ENCODE measurements around the gene BICDL1. TPM values are rescaled to one million over a fixed set of nuclear protein-coding genes. Genes with fewer than 3 reads are reported as not detected.

The BICDL1 gene
- total and polyA plus RNA-seq, 2 experiments from 2014 or later = not detected

GRCh38 chr12:120103371-120103770, 114.3 kb downstream of the BICDL1 start:
- Histone ChIP-seq H3K9me3 (ENCODE audit: low read depth) (no peaks in the 10 kb centered on the region), H3K4me1 (ENCODE audit: insufficient read depth) (no peaks in the 10 kb centered on the region), H3K27me3 (replicated peaks; ENCODE audit: insufficient read depth) (no peaks in the 10 kb centered on the region), H3K4me2 (ENCODE audit: unreplicated experiment) (no peak overlapping the region), H3K36me3 (ENCODE audit: low read depth) (no peaks in the 10 kb centered on the region), H3K4me3 (no peak overlapping the region), H3K27ac (no peak overlapping the region), H3K9ac (no peak overlapping the region), H2AFZ (no peak overlapping the region), H3K79me2 (ENCODE audit: insufficient read depth) (peaks cover 95% of the 10 kb centered on the region), H3K9me2 (ENCODE audit: insufficient read depth) (no peaks in the 10 kb centered on the region), H4K20me1 (ENCODE audit: insufficient read depth) (no peaks in the 10 kb centered on the region), H3F3A (ENCODE audit: insufficient read depth) (no peaks in the 10 kb centered on the region)
- 97 to 98% methylated on average over 13 of the region's 13 CpGs for WGBS, 2 experiments (ENCODE audit: low coverage in 1 of 2, low lambda C conversion rate in 2 of 2, missing lambda C conversion rate in 2 of 2)
- DNase-seq = no peak
- TF ChIP-seq EZH2 (IDR thresholded peaks at IDR 0.05; ENCODE audit: insufficient read depth, poor library complexity, severe bottlenecking) (no peak), EZH2phosphoT487 (IDR thresholded peaks at IDR 0.05; ENCODE audit: insufficient read depth, low read depth) (no peak)
- in situ Hi-C loops (cut with MboI) = no loop called here

GRCh38 chr12:120106151-120106550, 117.1 kb downstream of the BICDL1 start:
- H3F3A ChIP-seq (ENCODE audit: insufficient read depth) = no peaks in the 10 kb centered on the region
- H3K27ac ChIP-seq = no peak overlapping the region
- no peaks in the 10 kb centered on the region; the same call in 1 of the 2 replicates for H4K20me1 ChIP-seq (ENCODE audit: insufficient read depth)
- WGBS, 2 experiments (ENCODE audit: low coverage in 1 of 2, low lambda C conversion rate in 2 of 2, missing lambda C conversion rate in 2 of 2) = 92 to 93% methylated on average over 1 of the region's 1 CpG
- H3K9ac ChIP-seq = no peak overlapping the region
- H3K4me2 ChIP-seq (ENCODE audit: unreplicated experiment) = no peak overlapping the region
- in situ Hi-C loops (cut with MboI) = no loop called here
- TF ChIP-seq EZH2 (IDR thresholded peaks at IDR 0.05; ENCODE audit: insufficient read depth, poor library complexity, severe bottlenecking) (no peak), EZH2phosphoT487 (IDR thresholded peaks at IDR 0.05; ENCODE audit: insufficient read depth, low read depth) (no peak)
- H2AFZ ChIP-seq = no peak overlapping the region
- no peaks in the 10 kb centered on the region for H3K27me3 ChIP-seq (replicated peaks; ENCODE audit: insufficient read depth)
- H3K79me2 ChIP-seq (ENCODE audit: insufficient read depth) = peaks cover 100% of the 10 kb centered on the region
- DNase-seq = no peak
- no peaks in the 10 kb centered on the region for H3K9me3 ChIP-seq (ENCODE audit: low read depth)
- no peak overlapping the region for H3K4me3 ChIP-seq
- H3K4me1 ChIP-seq (ENCODE audit: insufficient read depth) = no peaks in the 10 kb centered on the region
- H3K36me3 ChIP-seq (ENCODE audit: low read depth) = no peaks in the 10 kb centered on the region
- H3K9me2 ChIP-seq (ENCODE audit: insufficient read depth) = no peaks in the 10 kb centered on the region

- H4K20me1 ChIP-seq (ENCODE audit: insufficient read depth) = no peaks in the 10 kb centered on the region; the same call in 1 of the 2 replicates
- H3K27ac ChIP-seq = no peak overlapping the region
- no peaks in the 10 kb centered on the region for H3K9me2 ChIP-seq (ENCODE audit: insufficient read depth)
- no peaks in the 10 kb centered on the region for H3K27me3 ChIP-seq (replicated peaks; ENCODE audit: insufficient read depth)
- no peak overlapping the region for H2AFZ ChIP-seq
- H3K4me3 ChIP-seq = no peak overlapping the region
- no peak overlapping the region for H3K4me2 ChIP-seq (ENCODE audit: unreplicated experiment)
- H3K4me1 ChIP-seq (ENCODE audit: insufficient read depth) = 0 out of 2 replicates have a peak, but pooled peaks cover 1% of the 10 kb centered on the region
- H3F3A ChIP-seq (ENCODE audit: insufficient read depth) = no peaks in the 10 kb centered on the region
- H3K79me2 ChIP-seq (ENCODE audit: insufficient read depth) = peaks cover 100% of the 10 kb centered on the region
- TF ChIP-seq EZH2phosphoT487 (IDR thresholded peaks at IDR 0.05; ENCODE audit: insufficient read depth, low read depth) = no peak
- TF ChIP-seq EZH2 (IDR thresholded peaks at IDR 0.05; ENCODE audit: insufficient read depth, poor library complexity, severe bottlenecking) = no peak
- DNase-seq = no peak
- no peak overlapping the region for H3K9ac ChIP-seq
- H3K9me3 ChIP-seq (ENCODE audit: low read depth) = no peaks in the 10 kb centered on the region
- H3K36me3 ChIP-seq (ENCODE audit: low read depth) = no peaks in the 10 kb centered on the region
- 71 to 73% methylated on average over 10 of the region's 10 CpGs for WGBS, 2 experiments (ENCODE audit: low coverage in 1 of 2, low lambda C conversion rate in 2 of 2, missing lambda C conversion rate in 2 of 2)
- in situ Hi-C loops (cut with MboI) = no loop called here
Measured at GRCh38 chr12:120109570-120110267, 120.7 kb downstream of the BICDL1 start.

- no peaks in the 10 kb centered on the region for H3K36me3 ChIP-seq (ENCODE audit: low read depth)
- peaks cover 100% of the 10 kb centered on the region for H3K79me2 ChIP-seq (ENCODE audit: insufficient read depth)
- H3K4me3 ChIP-seq = no peak overlapping the region
- H3K27me3 ChIP-seq (replicated peaks; ENCODE audit: insufficient read depth) = no peaks in the 10 kb centered on the region
- in situ Hi-C loops (cut with MboI) = no loop called here
- 70 to 74% methylated on average over 26 of the region's 26 CpGs for WGBS, 2 experiments (ENCODE audit: low coverage in 1 of 2, low lambda C conversion rate in 2 of 2, missing lambda C conversion rate in 2 of 2)
- no peaks in the 10 kb centered on the region for H3K9me2 ChIP-seq (ENCODE audit: insufficient read depth)
- no peaks in the 10 kb centered on the region for H3K9me3 ChIP-seq (ENCODE audit: low read depth)
- TF ChIP-seq EZH2 (IDR thresholded peaks at IDR 0.05; ENCODE audit: insufficient read depth, poor library complexity, severe bottlenecking) (no peak), EZH2phosphoT487 (IDR thresholded peaks at IDR 0.05; ENCODE audit: insufficient read depth, low read depth) (no peak)
- H3K4me1 ChIP-seq (ENCODE audit: insufficient read depth) = peaks cover 12% of the 10 kb centered on the region; the same call in 1 of the 2 replicates
- H3K9ac ChIP-seq = no peak overlapping the region; the same call in 1 of the 2 replicates
- H3K4me2 ChIP-seq (ENCODE audit: unreplicated experiment) = no peak overlapping the region
- DNase-seq = no peak
- no peak overlapping the region for H3K27ac ChIP-seq
- no peak overlapping the region for H2AFZ ChIP-seq
- no peaks in the 10 kb centered on the region for H3F3A ChIP-seq (ENCODE audit: insufficient read depth)
- no peaks in the 10 kb centered on the region; the same call in 1 of the 2 replicates for H4K20me1 ChIP-seq (ENCODE audit: insufficient read depth)
Measured at GRCh38 chr12:120110550-120111501, 121.8 kb downstream of the BICDL1 start.

All from GM23248 (cell line).